A549 (cell line): Measurements from ENCODE around the gene TDRD3. TPM values are rescaled to one million over a fixed set of nuclear protein-coding genes. Genes with fewer than 3 reads are reported as not detected.

Experiments used
- ATAC-seq, 2 experiments: fragments of 200-7000 bp in 1 of 2; fragments of >200 bp in 1 of 2; cut with Nextera tagmentation in 1 of 2; cut with Tn5 transposase in 1 of 2; 3 replicates each; pipeline versions ENCODE4 v1.8.0 to v1.9.1; 2018 to 2020; ENCODE audit warnings: mild to moderate bottlenecking in 1 of 2, moderate library complexity in 1 of 2
- CTCF ChIA-PET: fragments of 300-600 bp; sonication (Branson Sonifier 250); formaldehyde crosslinking; extraction: SDS; loops from one replicate; lab custom pipeline; 2021; ENCODE audit warnings: antibody characterized with exemption, inconsistent platforms; lab: Yijun Ruan, JAX
- POLR2A ChIA-PET: fragments of 350-600 bp; formaldehyde crosslinking; extraction: SDS; loops from one replicate; lab custom pipeline; 2021; ENCODE audit warnings: antibody characterized with exemption, inconsistent platforms; lab: Yijun Ruan, JAX
- DNase-seq, 2 experiments: peaks; one replicate each; pipeline versions ENCODE4 v3.0.0 to v3.0.0-alpha.2; 2011 to 2016; ENCODE audit warnings: low read depth in 1 of 2, low spot score in 1 of 2
- FAIRE-seq: peaks from 2 replicates; lab custom pipeline; 2011; peaks lifted over from hg19 to GRCh38; lab: Jason Lieb, UNC
- H3K27ac ChIP-seq, 2 experiments: fragments of >200 bp; sonication (Bioruptor Twin); formaldehyde crosslinking; 3 replicates each; pipeline ENCODE4 v1.5.1; 2016 to 2017
- H3K4me1 ChIP-seq: fragments of >200 bp; sonication (Bioruptor Twin); formaldehyde crosslinking; 3 replicates; pipeline ENCODE4 v1.6.1; 2016
- H3K4me2 ChIP-seq: fragments of >200 bp; sonication (Bioruptor Twin); formaldehyde crosslinking; 3 replicates; pipeline ENCODE4 v1.6.1; 2016
- H3K4me3 ChIP-seq: fragments of >200 bp; sonication (Bioruptor Twin); formaldehyde crosslinking; 3 replicates; pipeline ENCODE4 v1.5.1; 2016
- H3K9me3 ChIP-seq: fragments of >200 bp; sonication (Bioruptor Twin); formaldehyde crosslinking; 3 replicates; pipeline ENCODE4 v1.6.1; 2016
- BCL3 ChIP-seq: fragments of >200 bp; sonication (Bioruptor Twin); formaldehyde crosslinking; IDR thresholded peaks from 3 replicates; pipeline ENCODE4 v1.6.1; 2016
- BHLHE40 ChIP-seq: IDR thresholded peaks from 2 replicates; pipeline ENCODE4 v1.6.1; 2012; ENCODE audit warnings: low read depth, low read length, inconsistent platforms
- CTCF ChIP-seq: fragments of >200 bp; sonication (Bioruptor Twin); formaldehyde crosslinking; IDR thresholded peaks from 3 replicates; pipeline ENCODE4 v1.5.1; 2016
- FOSL2 ChIP-seq, 2 experiments: fragments of 450-650 bp in 1 of 2; fragments of >200 bp in 1 of 2; sonication (Bioruptor Twin) in 1 of 2; formaldehyde crosslinking; IDR thresholded peaks; 2 replicates each; pipeline versions ENCODE4 v1.5.0 to v1.6.1; 2016 to 2020; ENCODE audit warnings: mild to moderate bottlenecking in 1 of 2, moderate library complexity in 1 of 2
- HDAC2 ChIP-seq: fragments of 200-600 bp; sonication (generic); IDR thresholded peaks from 2 replicates; pipeline ENCODE4 v1.6.1; 2016
- HES2 ChIP-seq: fragments of >200 bp; sonication (Bioruptor Twin); formaldehyde crosslinking; IDR thresholded peaks from 2 replicates; pipeline ENCODE4 v1.6.1; 2016
- HEYL ChIP-seq: fragments of 250-450 bp; sonication (Bioruptor Pico); IDR thresholded peaks from 2 replicates; pipeline ENCODE4 v1.8.0; 2021; ENCODE audit warnings: mild to moderate bottlenecking, moderate library complexity
- HOXB13 ChIP-seq: fragments of 250-450 bp; sonication (Bioruptor Pico); IDR thresholded peaks from 2 replicates; pipeline ENCODE4 v1.5.0; 2020; ENCODE audit warnings: low read depth, mild to moderate bottlenecking, moderate library complexity
- HOXB5 ChIP-seq: fragments of 250-450 bp; sonication (Bioruptor Pico); IDR thresholded peaks from 2 replicates; pipeline ENCODE4 v1.5.0; 2020; ENCODE audit warnings: mild to moderate bottlenecking, moderate library complexity
- JUN ChIP-seq, 2 experiments: fragments of >200 bp; sonication (Bioruptor Twin); formaldehyde crosslinking; IDR thresholded peaks; 2 replicates in 1 of 2; 3 replicates in 1 of 2; pipeline ENCODE4 v1.6.1; 2016 to 2017
- KDM5A ChIP-seq: fragments of 200-600 bp; sonication (generic); IDR thresholded peaks from 2 replicates; pipeline ENCODE4 v1.6.1; 2016; ENCODE audit warnings: antibody characterized with exemption, mild to moderate bottlenecking
- MAZ ChIP-seq: fragments of 150-350 bp; IDR thresholded peaks from 2 replicates; pipeline ENCODE4 v1.6.1; 2014; ENCODE audit warnings: antibody characterized with exemption, low read depth, low read length, borderline replicate concordance
- NFE2L2 ChIP-seq: fragments of 150-350 bp; conservative IDR thresholded peaks from 2 replicates; pipeline ENCODE4 v1.6.1; 2014; ENCODE audit warnings: low read length
- POLR2AphosphoS2 ChIP-seq: conservative IDR thresholded peaks from 2 replicates; pipeline ENCODE4 v1.6.1; 2012; ENCODE audit warnings: low read length, improper control_type of control experiment, inconsistent platforms
- WGBS: methylation state at CpG from one replicate; pipeline ENCODE4 v1.1.6; 2017; ENCODE audit errors: missing lambda C conversion rate; 5-methylcytosine and 5-hydroxymethylcytosine counted together
- polyA plus RNA-seq, 4 experiments: library from polyadenylated mRNA; depleted of rRNA in 3 of 4; stranded (reverse); fragments of >200 nt; fragmentation: RNase III in 1 of 4; extraction: RNeasy Plus Mini Kit Qiagen cat#74134 plus additional on column Dnase treatment in 1 of 4; gene quantifications; 2 replicates in 3 of 4; 3 replicates in 1 of 4; pipeline ENCODE4 v1.2.3, GENCODE V29; 2011 to 2017
- TF ChIP-seq, protein P1 (sequence below): fragments of 450-650 bp; IDR thresholded peaks from 2 replicates; pipeline ENCODE4 v1.6.1; 2014; ENCODE audit warnings: antibody characterized with exemption

The TDRD3 gene
- polyA plus RNA-seq, 2 of the 4 experiments (the other 2 are of a cell fraction), result 5.7 to 11.8 TPM

- TF ChIP-seq CTCF, result no peak
- TF ChIP-seq HEYL (CRISPR knock-in tag), result no peak
- TF ChIP-seq JUN (IDR thresholded peaks at IDR 0.05), result no peak
- TF ChIP-seq MAZ, result no peak
- TF ChIP-seq FOSL2 (IDR thresholded peaks at IDR 0.05), result no peak
- no peak for TF ChIP-seq FOSL2 (CRISPR knock-in tag; IDR thresholded peaks at IDR 0.05)
- TF ChIP-seq KDM5A, result no peak
- TF ChIP-seq HDAC2, result no peak
- no peak for TF ChIP-seq HOXB13 (CRISPR knock-in tag)
- TF ChIP-seq, all 56 proteins: peak for 0
These were observed 40.0 kb upstream of the TDRD3 start (continued) for GRCh38 chr13:60356970-60357369.

DNA sequence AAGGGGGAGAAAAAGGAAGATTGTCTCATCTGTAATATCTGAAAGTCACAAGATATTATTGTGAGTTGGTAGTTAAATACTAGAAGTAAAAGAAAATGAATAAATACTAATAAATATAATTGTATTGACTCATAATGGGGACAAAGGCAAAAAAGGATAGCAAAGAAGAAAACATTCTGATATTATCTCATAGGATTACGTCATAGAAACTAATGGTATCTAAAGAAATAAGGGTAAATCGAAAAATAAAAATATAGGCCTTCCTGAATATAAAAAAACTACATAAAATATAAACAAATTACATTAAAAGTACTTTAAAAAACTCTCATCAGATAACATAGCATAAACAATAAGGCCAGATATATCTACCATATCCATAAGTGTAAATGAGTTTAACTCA is 38.6 kb upstream of the TDRD3 start:
- DNase-seq, result no peak
- Histone ChIP-seq H3K4me2 (no peak overlapping the region), H3K9me3 (no peaks in the 10 kb centered on the region)
- ATAC-seq, result no peak
- ChIA-PET CTCF (no interaction called here), POLR2A (no interaction called here)
- TF ChIP-seq POLR2AphosphoS2, result no peak
- TF ChIP-seq NFE2L2, result no peak
- TF ChIP-seq BCL3, result no peak
- TF ChIP-seq, protein P1, sequence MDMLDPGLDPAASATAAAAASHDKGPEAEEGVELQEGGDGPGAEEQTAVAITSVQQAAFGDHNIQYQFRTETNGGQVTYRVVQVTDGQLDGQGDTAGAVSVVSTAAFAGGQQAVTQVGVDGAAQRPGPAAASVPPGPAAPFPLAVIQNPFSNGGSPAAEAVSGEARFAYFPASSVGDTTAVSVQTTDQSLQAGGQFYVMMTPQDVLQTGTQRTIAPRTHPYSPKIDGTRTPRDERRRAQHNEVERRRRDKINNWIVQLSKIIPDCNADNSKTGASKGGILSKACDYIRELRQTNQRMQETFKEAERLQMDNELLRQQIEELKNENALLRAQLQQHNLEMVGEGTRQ, result no peak
- no peak for TF ChIP-seq BHLHE40
- no peak for TF ChIP-seq KDM5A
- TF ChIP-seq HDAC2, result no peak
- no peak for TF ChIP-seq HOXB5 (CRISPR knock-in tag)
- no peak for TF ChIP-seq CTCF
- no peak for TF ChIP-seq HES2
- TF ChIP-seq, all 56 proteins: peak for 0
- H3K4me1 ChIP-seq, result no peaks in the 10 kb centered on the region
- no peak for FAIRE-seq
- H3K4me3 ChIP-seq, result no peak overlapping the region
- WGBS, result 13% methylated on average over 2 of the region's 2 CpGs
- no peak overlapping the region for H3K27ac ChIP-seq

GRCh38 chr13:60363288-60363687 is 33.7 kb upstream of the TDRD3 start:
- DNase-seq (no peak), FAIRE-seq (no peak), ATAC-seq (no peak)
- no peaks in the 10 kb centered on the region for H3K9me3 ChIP-seq
- H3K4me2 ChIP-seq, result no peak overlapping the region
- ChIA-PET POLR2A (no interaction called here), CTCF (no interaction called here)
- H3K4me3 ChIP-seq, result no peak overlapping the region
- no peak overlapping the region for H3K27ac ChIP-seq
- 0% methylated on average over 2 of the region's 2 CpGs for WGBS
- TF ChIP-seq, protein P1, result no peak
- no peaks in the 10 kb centered on the region for H3K4me1 ChIP-seq
